CD4-positive, alpha-beta T cell treated with Interleukin-4 for 1 hour (primary cell): ENCODE measurements around the gene CHKA.

ENCODE experiments used
- DNase-seq, 2 donors: peaks; one replicate each; pipeline ENCODE4 v3.0.0-alpha.2; 2020 to 2022

CHKA gene

GRCh38 chr11:68142441-68143309 lies 21.5 kb upstream of the CHKA start:
- DNase-seq = no peak

DNA sequence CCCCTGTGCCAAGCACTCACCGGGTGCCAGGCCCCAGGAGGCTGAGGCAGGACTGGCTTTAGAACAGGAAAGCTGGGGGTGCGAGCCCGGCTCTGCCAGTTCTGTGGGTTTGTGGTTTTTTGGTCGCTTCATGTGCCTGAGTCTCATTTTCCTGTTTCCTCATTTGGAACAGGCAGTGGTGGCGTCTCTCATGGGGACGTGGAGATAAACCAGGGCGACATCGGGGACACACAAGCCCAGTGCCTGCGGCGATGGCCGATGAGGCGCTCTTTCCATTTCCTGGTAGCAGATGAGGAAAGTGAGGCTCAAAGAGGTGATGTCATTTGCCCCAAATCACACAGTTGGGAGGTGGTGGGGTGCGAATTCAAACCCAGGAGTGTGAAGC lies 20.8 kb upstream of the CHKA start:
- peak; percentile 19 to 32 for DNase-seq

- DNase-seq = no peak
Measured at GRCh38 chr11:68141246-68142027, 20.2 kb upstream of the CHKA start.

- DNase-seq = no peak
Measured at GRCh38 chr11:68140496-68141245, 19.5 kb upstream of the CHKA start.

DNA sequence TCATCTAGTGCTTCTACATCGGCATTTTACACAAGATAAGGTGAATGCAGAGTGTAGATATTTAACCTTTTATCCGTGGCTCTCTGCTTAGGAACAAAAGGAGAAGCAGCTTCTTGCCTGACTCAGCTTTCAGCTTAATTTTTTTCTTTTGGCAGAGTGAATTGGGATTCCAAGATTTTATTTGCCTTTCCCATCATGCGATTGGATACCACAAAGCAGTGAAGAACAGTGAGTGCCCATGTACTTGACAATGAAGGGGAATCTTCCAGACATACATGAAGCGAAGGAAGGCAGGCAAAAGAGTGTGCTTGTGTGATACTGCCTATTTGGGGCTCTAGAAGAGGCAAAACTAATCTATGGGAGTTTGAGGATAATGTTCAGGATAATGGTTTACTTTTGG lies 17.0 kb upstream of the CHKA start:
- DNase-seq = no peak

- no peak for DNase-seq
Measured at GRCh38 chr11:68137833-68138232, 16.6 kb upstream of the CHKA start.

DNA sequence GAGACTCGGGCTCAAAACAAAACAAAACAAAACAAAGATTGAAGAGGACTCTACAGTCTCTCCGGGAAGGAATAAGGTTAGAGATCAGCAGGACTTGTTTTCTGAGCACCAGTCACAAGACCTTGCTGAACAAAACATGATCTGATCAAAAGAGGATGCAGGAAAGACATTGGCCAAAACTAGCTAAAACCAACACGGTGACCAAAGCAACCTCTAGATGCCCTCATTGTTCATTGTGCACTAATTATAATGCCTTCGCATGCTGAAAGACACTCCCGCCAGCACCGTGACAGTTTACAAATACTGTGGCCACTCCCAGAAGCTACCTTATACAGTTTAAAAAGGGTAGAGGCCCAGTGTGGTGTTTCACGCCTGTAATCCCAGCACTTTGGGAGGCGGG lies 15.7 kb upstream of the CHKA start:
- no peak for DNase-seq

DNA sequence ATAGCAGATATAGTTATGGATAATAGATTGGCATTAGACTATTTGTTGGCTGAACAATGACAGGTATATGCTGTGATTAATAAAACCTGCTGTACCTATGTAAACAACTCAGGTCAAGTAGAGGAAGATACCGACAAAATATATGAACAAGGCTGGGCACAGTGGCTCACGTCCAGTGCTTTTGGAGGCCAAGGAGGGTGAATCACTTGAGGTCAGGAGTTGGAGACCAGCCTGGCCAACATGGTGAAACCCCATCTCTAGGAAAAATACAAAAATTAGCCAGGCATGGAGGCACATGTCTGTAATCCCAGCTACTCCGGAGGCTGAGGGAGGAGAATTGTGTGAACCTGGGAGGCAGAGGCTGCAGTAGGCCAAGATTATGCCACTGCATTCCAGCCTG lies 14.0 kb upstream of the CHKA start:
- DNase-seq = no peak

DNA sequence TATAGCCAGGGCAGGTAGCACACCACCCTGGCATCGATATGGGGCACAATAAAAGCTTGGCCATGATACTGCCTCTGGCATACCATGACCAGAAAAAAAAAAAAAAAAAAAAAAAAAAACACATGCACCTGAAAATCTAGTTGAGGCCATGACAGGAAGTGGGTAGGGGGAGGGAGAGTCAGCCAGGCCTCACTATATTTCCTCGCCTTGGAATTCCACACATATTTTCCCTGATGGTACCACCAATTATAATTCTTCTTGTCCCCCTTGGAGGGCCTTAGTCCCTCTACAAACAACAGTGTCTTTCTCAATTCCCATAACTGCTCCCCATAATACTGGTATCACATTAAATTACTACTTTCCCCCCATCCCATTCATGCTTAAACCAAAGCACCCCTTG lies 12.6 kb upstream of the CHKA start:
- DNase-seq = no peak

DNA sequence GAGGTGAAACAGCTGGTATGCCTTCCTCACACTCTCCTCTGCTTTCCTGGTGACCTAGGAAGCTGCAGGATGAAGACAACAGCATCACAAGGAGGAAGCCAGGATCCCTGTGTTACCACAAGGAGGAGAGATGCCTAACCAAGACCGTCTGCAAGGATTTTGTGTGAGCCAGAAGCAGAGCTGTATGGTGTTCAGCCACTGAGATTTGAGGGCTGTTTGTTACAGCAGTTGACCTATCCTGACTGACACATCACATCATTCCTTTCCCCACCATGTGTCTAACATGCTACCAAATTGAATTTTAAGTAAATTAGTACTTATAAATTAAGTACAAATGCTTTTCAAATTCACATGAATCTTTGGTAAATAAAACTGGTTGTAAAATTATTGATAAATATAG lies 8.9 kb upstream of the CHKA start:
- no peak for DNase-seq

GRCh38 chr11:68128682-68129327 lies 7.6 kb upstream of the CHKA start:
- DNase-seq = no peak

- DNase-seq = no peak
Measured at GRCh38 chr11:68127714-68128681, 6.8 kb upstream of the CHKA start.

- DNase-seq = no peak
Measured at GRCh38 chr11:68125164-68125563, 4.0 kb upstream of the CHKA start.

GRCh38 chr11:68122936-68123539 lies 1.9 kb upstream of the CHKA start:
- DNase-seq = no peak

DNA sequence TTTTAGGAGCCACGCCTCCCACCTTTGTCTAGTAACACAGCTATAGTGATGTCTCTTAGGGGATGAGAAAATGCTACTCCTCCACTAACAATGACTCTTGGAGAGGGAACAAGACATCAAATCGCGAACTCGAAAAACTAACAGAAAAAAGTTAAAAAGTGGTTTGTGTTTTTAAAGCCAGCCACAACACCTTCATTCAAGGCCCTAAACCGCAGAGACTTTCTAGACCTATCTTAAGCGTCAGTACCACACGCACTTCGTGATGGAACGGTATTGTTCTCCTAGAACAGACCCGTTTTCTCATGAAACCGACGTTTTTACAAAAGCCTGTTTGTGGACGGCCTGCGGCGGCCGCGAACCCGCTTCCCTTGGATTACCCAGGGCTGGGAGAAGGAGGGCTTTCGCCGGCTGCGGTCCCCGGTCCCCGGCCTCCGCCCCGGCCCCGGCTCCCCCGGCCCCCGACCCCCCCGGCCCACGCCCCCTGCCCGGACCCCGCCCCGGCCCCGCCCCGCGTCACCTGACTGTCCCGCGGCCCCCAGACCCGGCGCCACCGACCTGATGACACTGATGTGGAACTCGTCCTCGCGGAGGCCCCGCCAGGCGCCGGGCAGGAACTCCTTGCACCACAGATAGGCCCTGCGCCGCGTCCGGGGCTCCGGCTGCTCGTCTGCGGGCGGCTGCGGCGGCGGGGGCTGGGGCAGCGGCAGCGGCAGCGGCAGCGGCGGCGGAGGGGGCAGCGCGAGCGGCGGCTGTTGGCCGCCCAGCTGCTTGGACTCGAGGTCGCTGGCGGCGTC lies 718 bp downstream of the CHKA start:
- peak; percentile 54 to 69 for DNase-seq

GRCh38 chr11:68118706-68119448 lies 2.3 kb downstream of the CHKA start:
- DNase-seq = no peak

- DNase-seq = no peak
Measured at GRCh38 chr11:68117853-68118470, 3.2 kb downstream of the CHKA start.

- no peak for DNase-seq
Measured at GRCh38 chr11:68116974-68117373, 4.2 kb downstream of the CHKA start.

DNA sequence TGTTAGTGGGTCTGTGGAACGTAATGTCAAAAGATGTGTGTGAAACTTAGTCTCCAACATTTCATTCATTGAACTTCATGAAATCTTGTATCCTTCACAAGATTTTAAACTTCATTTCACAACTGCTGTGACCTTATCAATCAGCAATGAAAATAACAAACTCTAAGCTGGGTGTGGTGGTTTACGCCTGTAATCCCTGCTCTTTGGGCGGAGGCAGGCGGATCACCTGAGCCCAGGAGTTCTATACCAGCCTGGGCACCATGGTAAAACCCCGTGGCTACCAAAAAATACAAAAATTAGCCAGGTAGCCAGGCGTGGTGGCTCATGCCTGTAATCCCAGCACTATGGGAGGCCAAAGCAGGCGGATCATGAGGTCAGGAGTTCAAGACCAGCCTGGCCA lies 5.1 kb downstream of the CHKA start:
- DNase-seq = no peak
